Astrocyte (in vitro differentiated cells and primary cell): ENCODE measurements around the gene RTL3.

Experiments used
- CTCF ChIP-seq: IDR thresholded peaks from 2 replicates; pipeline ENCODE4 v1.5.1; 2011; ENCODE audit warnings: low read depth, mild to moderate bottlenecking, inconsistent platforms, low read length, moderate library complexity; ENCODE audit not compliant: insufficient read depth
- EZH2 ChIP-seq: IDR thresholded peaks from 2 replicates; pipeline ENCODE4 v1.6.1; 2012; ENCODE audit warnings: mild to moderate bottlenecking, low read length, inconsistent platforms; ENCODE audit not compliant: insufficient read depth

DNA sequence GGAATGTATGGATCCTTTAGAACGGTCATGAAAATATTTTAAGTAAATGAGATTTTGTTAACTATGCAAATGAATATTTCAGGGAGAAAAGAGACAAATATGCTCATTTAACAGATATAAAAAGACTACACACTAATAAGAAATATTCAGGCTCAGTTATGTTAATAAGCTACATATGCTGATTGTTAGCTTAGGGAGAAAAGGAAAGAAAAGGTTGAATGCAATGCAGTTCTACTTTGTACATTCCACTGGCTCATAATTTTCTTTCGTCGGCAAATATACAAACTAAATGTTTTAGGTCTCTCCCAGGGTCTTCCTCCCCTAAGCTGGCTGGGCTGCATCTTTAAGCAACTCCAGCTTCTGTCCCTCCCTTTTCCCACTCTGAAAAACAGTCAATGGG lies 2.7 kb upstream of the RTL3 start:
- TF ChIP-seq CTCF (no peak), EZH2 (no peak)
